Hepatocyte (in vitro differentiated cells): ENCODE measurements around the gene PRTG. TPM values are rescaled to one million over a fixed set of nuclear protein-coding genes. Genes with fewer than 3 reads are reported as not detected.
A peak's percentile ranks its signal among the peaks of the same experiment; 100 is the strongest.
"Not testable (repeated sequence)": the region's sequence is repeated elsewhere in the genome, so short reads cannot be mapped to it uniquely, and the experiment has no call there.

ENCODE experiments used
- DNase-seq: peaks from one replicate; pipeline ENCODE4 v3.0.0-alpha.2; 2016; ENCODE audit warnings: low spot score
- H2AFZ ChIP-seq: fragments of 200-600 bp; sonication (generic); 2 replicates; pipeline ENCODE4 v1.6.0; 2016; ENCODE audit warnings: antibody characterized with exemption, mild to moderate bottlenecking
- H3K27ac ChIP-seq: fragments of 200-600 bp; sonication (generic); 2 replicates; pipeline ENCODE4 v1.5.1; 2016; ENCODE audit warnings: mild to moderate bottlenecking
- H3K27me3 ChIP-seq: fragments of 200-600 bp; sonication (generic); 2 replicates; pipeline ENCODE4 v1.6.1; 2016
- H3K36me3 ChIP-seq: fragments of 200-600 bp; sonication (generic); replicated peaks from 2 replicates; pipeline ENCODE4 v1.5.1; 2016; ENCODE audit warnings: low read depth; ENCODE audit not compliant: insufficient read depth
- H3K4me1 ChIP-seq: fragments of 200-600 bp; sonication (generic); 2 replicates; pipeline ENCODE4 v1.5.1; 2016; ENCODE audit warnings: mild to moderate bottlenecking, moderate library complexity; ENCODE audit not compliant: insufficient read depth
- H3K4me2 ChIP-seq: fragments of 200-600 bp; sonication (generic); 2 replicates; pipeline ENCODE4 v1.6.0; 2016
- H3K4me3 ChIP-seq: fragments of 200-600 bp; sonication (generic); 2 replicates; pipeline ENCODE4 v1.5.1; 2016; ENCODE audit warnings: mild to moderate bottlenecking
- H3K79me2 ChIP-seq: fragments of 200-600 bp; sonication (generic); 2 replicates; pipeline ENCODE4 v1.6.0; 2017; ENCODE audit warnings: mild to moderate bottlenecking
- H3K9me2 ChIP-seq: fragments of 200-600 bp; sonication (generic); replicated peaks from 2 replicates; pipeline ENCODE4 v1.6.0; 2017; ENCODE audit warnings: mild to moderate bottlenecking; ENCODE audit not compliant: insufficient read depth
- H3K9me3 ChIP-seq: fragments of 200-600 bp; sonication (generic); 2 replicates; pipeline ENCODE4 v1.5.1; 2016; ENCODE audit warnings: low read depth, mild to moderate bottlenecking
- H4K20me1 ChIP-seq: fragments of 200-600 bp; sonication (generic); 2 replicates; pipeline ENCODE4 v1.6.0; 2016; ENCODE audit warnings: mild to moderate bottlenecking; ENCODE audit not compliant: insufficient read depth, poor library complexity, severe bottlenecking
- EZH2 ChIP-seq: fragments of 200-600 bp; sonication (generic); IDR thresholded peaks from 2 replicates; pipeline ENCODE4 v1.6.1; 2016; ENCODE audit warnings: antibody characterized with exemption, mild to moderate bottlenecking, borderline replicate concordance
- EZH2phosphoT487 ChIP-seq: fragments of 200-600 bp; sonication (generic); IDR thresholded peaks from one replicate; pipeline ENCODE4 v1.6.1; 2018; ENCODE audit warnings: antibody characterized with exemption, mild to moderate bottlenecking, low read depth, moderate library complexity; ENCODE audit not compliant: unreplicated experiment, severe bottlenecking
- WGBS: methylation state at CpG from one replicate; pipeline ENCODE4 v1.1.6; 2016; ENCODE audit warnings: low lambda C conversion rate; ENCODE audit errors: missing lambda C conversion rate; 5-methylcytosine and 5-hydroxymethylcytosine counted together
- polyA plus RNA-seq: library from polyadenylated mRNA; unstranded; fragments of >200 nt; fragmentation: Nextera tagmentation; extraction: Ambion mirVana; gene quantifications from 2 replicates; pipeline ENCODE4 v1.2.1, GENCODE V29; 2016
- total RNA-seq: library from RNA; depleted of rRNA; stranded (reverse); fragments of >200 nt; gene quantifications from 2 replicates; pipeline ENCODE4 v1.2.3, GENCODE V29; 2014
- TF ChIP-seq, protein P1 (sequence below): fragments of 200-600 bp; sonication (generic); IDR thresholded peaks from 2 replicates; pipeline ENCODE4 v1.5.1; 2016; ENCODE audit warnings: antibody characterized with exemption, mild to moderate bottlenecking; ENCODE audit not compliant: poor library complexity

PRTG gene
- total and polyA plus RNA-seq, 2 experiments from 2014 or later, result 6.6 to 19.0 TPM

DNA sequence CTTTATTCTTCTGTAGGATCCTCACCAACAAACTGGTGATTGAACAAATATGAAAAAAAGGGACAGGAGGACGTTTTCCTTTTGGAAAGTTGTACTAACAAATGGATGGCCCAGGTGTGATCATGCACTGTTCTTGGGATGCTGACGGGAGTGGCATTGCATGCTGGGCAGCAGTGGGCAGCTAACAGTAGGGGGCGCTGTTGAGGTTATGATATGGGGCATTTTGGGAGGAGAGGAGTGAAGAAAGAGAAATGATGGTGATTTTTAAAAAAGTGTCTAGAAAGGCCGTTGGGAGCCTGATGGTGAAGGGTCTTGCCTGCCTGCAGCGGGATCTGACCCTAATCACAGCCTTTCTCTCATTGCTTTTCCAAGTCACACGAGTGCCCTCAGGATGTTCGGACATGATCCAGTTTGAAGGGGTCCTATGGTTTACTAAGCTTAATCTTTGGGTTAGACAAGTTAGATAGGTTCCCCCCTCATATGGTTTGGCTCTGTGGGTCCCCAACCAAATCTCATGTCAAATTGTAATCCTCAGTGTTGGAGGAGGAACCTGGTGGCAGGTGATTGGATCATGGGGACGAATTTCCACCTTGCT lies 46.2 kb upstream of the PRTG start:
- Histone ChIP-seq H2AFZ (no peak overlapping the region), H3K79me2 (no peaks in the 10 kb centered on the region), H3K36me3 (no peaks in the 10 kb centered on the region), H3K9me3 (no peaks in the 10 kb centered on the region), H3K27ac (no peak overlapping the region), H3K27me3 (no peaks in the 10 kb centered on the region), H3K4me2 (no peak overlapping the region), H3K4me1 (peaks cover 8% of the 10 kb centered on the region), H3K4me3 (no peak overlapping the region), H3K9me2 (no peaks in the 10 kb centered on the region), H4K20me1 (no peaks in the 10 kb centered on the region)
- 89% methylated on average over 8 of the region's 8 CpGs for WGBS
- TF ChIP-seq, protein P1, sequence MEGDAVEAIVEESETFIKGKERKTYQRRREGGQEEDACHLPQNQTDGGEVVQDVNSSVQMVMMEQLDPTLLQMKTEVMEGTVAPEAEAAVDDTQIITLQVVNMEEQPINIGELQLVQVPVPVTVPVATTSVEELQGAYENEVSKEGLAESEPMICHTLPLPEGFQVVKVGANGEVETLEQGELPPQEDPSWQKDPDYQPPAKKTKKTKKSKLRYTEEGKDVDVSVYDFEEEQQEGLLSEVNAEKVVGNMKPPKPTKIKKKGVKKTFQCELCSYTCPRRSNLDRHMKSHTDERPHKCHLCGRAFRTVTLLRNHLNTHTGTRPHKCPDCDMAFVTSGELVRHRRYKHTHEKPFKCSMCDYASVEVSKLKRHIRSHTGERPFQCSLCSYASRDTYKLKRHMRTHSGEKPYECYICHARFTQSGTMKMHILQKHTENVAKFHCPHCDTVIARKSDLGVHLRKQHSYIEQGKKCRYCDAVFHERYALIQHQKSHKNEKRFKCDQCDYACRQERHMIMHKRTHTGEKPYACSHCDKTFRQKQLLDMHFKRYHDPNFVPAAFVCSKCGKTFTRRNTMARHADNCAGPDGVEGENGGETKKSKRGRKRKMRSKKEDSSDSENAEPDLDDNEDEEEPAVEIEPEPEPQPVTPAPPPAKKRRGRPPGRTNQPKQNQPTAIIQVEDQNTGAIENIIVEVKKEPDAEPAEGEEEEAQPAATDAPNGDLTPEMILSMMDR, result peak; percentile 34
- TF ChIP-seq EZH2phosphoT487, result no peak
- DNase-seq, result no peak

DNA sequence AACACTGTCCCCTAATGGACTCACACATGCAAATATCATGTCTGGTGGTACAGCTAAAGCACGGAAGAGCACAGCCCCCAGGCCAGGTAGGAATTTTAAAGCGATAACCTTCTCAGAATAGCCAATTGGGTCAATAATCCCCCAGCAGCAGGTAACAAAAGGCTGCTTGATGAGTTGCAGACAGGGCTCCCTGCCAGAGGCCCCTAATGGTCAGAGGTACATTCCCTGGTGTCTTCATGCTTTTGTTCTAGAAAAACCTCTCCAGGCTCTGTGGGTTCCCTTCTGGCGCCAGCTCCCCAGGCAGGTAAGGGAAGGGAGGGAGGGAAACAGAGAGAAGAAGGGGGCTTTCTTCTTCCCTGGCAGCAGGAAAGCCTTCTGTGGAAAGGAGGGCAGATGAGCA lies 43.4 kb upstream of the PRTG start:
- Histone ChIP-seq H3K4me1 (peaks cover 15% of the 10 kb centered on the region), H3K4me2 (no peak overlapping the region), H3K27me3 (no peaks in the 10 kb centered on the region), H2AFZ (no peak overlapping the region), H3K27ac (no peak overlapping the region), H3K9me2 (no peaks in the 10 kb centered on the region), H3K4me3 (no peak overlapping the region), H3K36me3 (no peaks in the 10 kb centered on the region), H3K9me3 (no peaks in the 10 kb centered on the region), H3K79me2 (no peaks in the 10 kb centered on the region), H4K20me1 (no peaks in the 10 kb centered on the region)
- 62% methylated on average over 3 of the region's 3 CpGs for WGBS
- TF ChIP-seq, protein P1, result no peak
- TF ChIP-seq EZH2 (no peak), EZH2phosphoT487 (no peak)
- DNase-seq, result no peak

DNA sequence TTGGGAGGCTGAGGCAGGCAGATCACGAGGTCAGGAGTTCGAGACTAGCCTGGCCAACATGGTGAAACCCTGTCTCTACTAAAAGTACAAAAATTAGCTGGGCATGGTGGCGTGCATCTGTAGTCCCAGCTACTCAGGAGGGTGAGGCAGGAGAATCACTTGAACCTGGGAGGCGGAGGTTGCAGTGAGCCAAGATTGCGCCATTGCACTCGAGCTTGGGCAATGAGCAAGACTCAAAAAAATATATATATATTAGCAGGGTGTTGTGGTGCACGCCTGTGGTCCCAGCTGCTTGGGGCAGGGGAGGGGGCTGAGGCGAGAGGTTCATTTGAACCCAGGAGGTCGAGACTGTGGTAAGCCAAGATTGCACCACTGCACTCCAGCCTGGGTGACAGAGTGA lies 42.6 kb upstream of the PRTG start:
- not testable (repeated sequence) for H3K79me2 ChIP-seq, DNase-seq, H4K20me1 ChIP-seq, H3K36me3 ChIP-seq, H3K4me2 ChIP-seq, H3K9me2 ChIP-seq, H3K9me3 ChIP-seq, H3K4me3 ChIP-seq, H2AFZ ChIP-seq, H3K27ac ChIP-seq, H3K27me3 ChIP-seq
- peaks cover 15% of the 10 kb centered on the region for H3K4me1 ChIP-seq
- WGBS, result 95% methylated on average over 9 of the region's 9 CpGs

DNA sequence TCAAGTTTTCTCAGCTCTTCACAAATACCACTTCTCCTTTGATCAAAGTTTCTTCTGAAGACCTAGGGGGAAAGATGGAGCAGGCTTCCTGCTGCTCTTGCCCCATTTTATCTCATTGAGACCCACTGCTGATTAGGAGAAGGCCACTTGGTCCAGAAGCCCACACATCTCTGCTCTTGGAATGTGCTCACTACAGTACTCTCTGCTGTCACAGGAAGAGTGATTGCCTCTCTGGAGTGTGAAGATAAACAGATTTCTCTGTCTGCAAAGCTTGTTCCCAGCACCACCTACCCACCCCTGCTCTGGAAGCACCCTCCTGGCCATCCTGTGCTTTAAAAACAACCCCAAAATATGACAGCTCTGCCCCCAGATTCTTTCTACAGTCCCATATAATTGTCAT lies 41.3 kb upstream of the PRTG start:
- Histone ChIP-seq H3K9me3 (no peaks in the 10 kb centered on the region), H3K4me3 (no peak overlapping the region), H3K36me3 (no peaks in the 10 kb centered on the region), H3K9me2 (no peaks in the 10 kb centered on the region), H3K79me2 (no peaks in the 10 kb centered on the region), H3K4me1 (peaks cover 15% of the 10 kb centered on the region), H3K4me2 (no peak overlapping the region), H3K27ac (no peak overlapping the region), H4K20me1 (no peaks in the 10 kb centered on the region), H2AFZ (no peak overlapping the region), H3K27me3 (no peaks in the 10 kb centered on the region)
- DNase-seq, result no peak
- TF ChIP-seq EZH2phosphoT487 (no peak), EZH2 (no peak)
- TF ChIP-seq, protein P1, result no peak
